Measurements from ENCODE around the gene SH3BP4.

The SH3BP4 gene

GRCh38 chr2:234958311-234958710 lies 6.5 kb downstream of the SH3BP4 start:
- Histone ChIP-seq H3K27me3 (peaks cover 31% of the 10 kb centered on the region), H3K27ac (no peak overlapping the region), H3K36me3 (no peaks in the 10 kb centered on the region), H3K4me3 (ENCODE audit: low read depth in 1 of 2, low read length in 1 of 2) (no peak overlapping the region), H3K4me1 (ENCODE audit: control insufficient read depth in 1 of 2, insufficient read depth in 1 of 2, low read depth in 1 of 2, low read length in 1 of 2) (no peaks in the 10 kb centered on the region), H3K9me3 (no peaks in the 10 kb centered on the region)
- TF ChIP-seq, protein P1, sequence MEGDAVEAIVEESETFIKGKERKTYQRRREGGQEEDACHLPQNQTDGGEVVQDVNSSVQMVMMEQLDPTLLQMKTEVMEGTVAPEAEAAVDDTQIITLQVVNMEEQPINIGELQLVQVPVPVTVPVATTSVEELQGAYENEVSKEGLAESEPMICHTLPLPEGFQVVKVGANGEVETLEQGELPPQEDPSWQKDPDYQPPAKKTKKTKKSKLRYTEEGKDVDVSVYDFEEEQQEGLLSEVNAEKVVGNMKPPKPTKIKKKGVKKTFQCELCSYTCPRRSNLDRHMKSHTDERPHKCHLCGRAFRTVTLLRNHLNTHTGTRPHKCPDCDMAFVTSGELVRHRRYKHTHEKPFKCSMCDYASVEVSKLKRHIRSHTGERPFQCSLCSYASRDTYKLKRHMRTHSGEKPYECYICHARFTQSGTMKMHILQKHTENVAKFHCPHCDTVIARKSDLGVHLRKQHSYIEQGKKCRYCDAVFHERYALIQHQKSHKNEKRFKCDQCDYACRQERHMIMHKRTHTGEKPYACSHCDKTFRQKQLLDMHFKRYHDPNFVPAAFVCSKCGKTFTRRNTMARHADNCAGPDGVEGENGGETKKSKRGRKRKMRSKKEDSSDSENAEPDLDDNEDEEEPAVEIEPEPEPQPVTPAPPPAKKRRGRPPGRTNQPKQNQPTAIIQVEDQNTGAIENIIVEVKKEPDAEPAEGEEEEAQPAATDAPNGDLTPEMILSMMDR (IDR thresholded peaks at IDR 0.05) = no peak

DNA sequence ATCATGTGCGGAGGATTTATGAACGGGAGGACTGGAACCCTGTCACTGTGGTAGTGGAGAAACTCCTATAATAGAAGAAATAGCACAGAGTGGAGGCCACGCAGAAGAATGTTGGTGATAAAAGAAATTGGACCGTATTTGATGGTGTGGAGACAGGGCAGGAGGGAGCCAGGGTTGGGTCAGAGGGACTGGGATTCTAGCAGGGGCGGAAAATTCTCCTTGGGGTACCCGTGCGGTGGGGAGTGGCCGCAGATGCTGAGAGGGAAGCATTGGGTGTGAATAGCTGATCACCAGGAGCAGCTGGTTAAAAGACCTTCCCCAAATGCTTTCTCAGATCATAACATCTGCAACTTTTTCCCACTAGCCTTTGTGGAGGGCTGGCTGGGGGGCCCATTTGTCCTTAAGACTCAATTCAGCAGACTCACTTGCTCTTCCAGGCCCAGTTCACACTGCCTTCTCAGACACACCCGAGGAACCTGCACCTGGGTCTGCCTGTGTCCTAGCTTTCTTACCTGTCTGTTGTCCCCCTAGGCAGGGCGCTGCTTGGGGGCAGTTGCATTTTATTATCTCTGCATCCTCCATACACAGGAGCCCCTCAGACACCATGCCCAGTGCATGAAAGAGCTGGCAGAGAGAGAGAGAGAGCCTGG lies 7.1 kb downstream of the SH3BP4 start:
- H3K4me3 ChIP-seq (ENCODE audit: low read depth in 1 of 2, low read length in 1 of 2) = no peak overlapping the region
- H3K27me3 ChIP-seq = peaks cover 25% of the 10 kb centered on the region
- no peak overlapping the region for H3K27ac ChIP-seq
- H3K4me1 ChIP-seq (ENCODE audit: control insufficient read depth in 1 of 2, insufficient read depth in 1 of 2, low read depth in 1 of 2, low read length in 1 of 2) = no peaks in the 10 kb centered on the region
- no peaks in the 10 kb centered on the region for H3K36me3 ChIP-seq
- TF ChIP-seq, protein P1 (IDR thresholded peaks at IDR 0.05) = no peak
- no peaks in the 10 kb centered on the region for H3K9me3 ChIP-seq

GRCh38 chr2:234960175-234961088 lies 8.6 kb downstream of the SH3BP4 start:
- TF ChIP-seq, protein P1 (IDR thresholded peaks at IDR 0.05) = no peak
- H3K36me3 ChIP-seq = no peaks in the 10 kb centered on the region
- H3K27ac ChIP-seq = no peak overlapping the region
- peaks cover 9% of the 10 kb centered on the region for H3K27me3 ChIP-seq
- H3K4me3 ChIP-seq (ENCODE audit: low read depth in 1 of 2, low read length in 1 of 2) = no peak overlapping the region
- no peaks in the 10 kb centered on the region for H3K4me1 ChIP-seq (ENCODE audit: control insufficient read depth in 1 of 2, insufficient read depth in 1 of 2, low read depth in 1 of 2, low read length in 1 of 2)
- no peaks in the 10 kb centered on the region for H3K9me3 ChIP-seq

GRCh38 chr2:234961784-234962183 lies 10.0 kb downstream of the SH3BP4 start:
- Histone ChIP-seq H3K36me3 (no peaks in the 10 kb centered on the region), H3K27ac (no peak overlapping the region), H3K4me3 (ENCODE audit: low read depth in 1 of 2, low read length in 1 of 2) (no peak overlapping the region), H3K27me3 (peaks cover 3% of the 10 kb centered on the region), H3K4me1 (ENCODE audit: control insufficient read depth in 1 of 2, insufficient read depth in 1 of 2, low read depth in 1 of 2, low read length in 1 of 2) (no peaks in the 10 kb centered on the region), H3K9me3 (no peaks in the 10 kb centered on the region)
- TF ChIP-seq, protein P1 (IDR thresholded peaks at IDR 0.05) = no peak

- TF ChIP-seq, protein P1 (IDR thresholded peaks at IDR 0.05) = no peak
- Histone ChIP-seq H3K27me3 (peaks cover 17% of the 10 kb centered on the region), H3K27ac (no peak overlapping the region), H3K36me3 (no peaks in the 10 kb centered on the region), H3K4me1 (ENCODE audit: control insufficient read depth in 1 of 2, insufficient read depth in 1 of 2, low read depth in 1 of 2, low read length in 1 of 2) (no peaks in the 10 kb centered on the region), H3K9me3 (no peaks in the 10 kb centered on the region), H3K4me3 (ENCODE audit: low read depth in 1 of 2, low read length in 1 of 2) (no peak overlapping the region)
These were observed 12.2 kb downstream of the SH3BP4 start for GRCh38 chr2:234963773-234964615.

Data from neutrophil (primary cell).